ENCODE results near the gene TNFAIP6. TPM values are rescaled to one million over a fixed set of nuclear protein-coding genes. Genes with fewer than 3 reads are reported as not detected.

TNFAIP6 gene
- polyA plus RNA-seq, 1 donor from 2014 or later: not detected

DNA sequence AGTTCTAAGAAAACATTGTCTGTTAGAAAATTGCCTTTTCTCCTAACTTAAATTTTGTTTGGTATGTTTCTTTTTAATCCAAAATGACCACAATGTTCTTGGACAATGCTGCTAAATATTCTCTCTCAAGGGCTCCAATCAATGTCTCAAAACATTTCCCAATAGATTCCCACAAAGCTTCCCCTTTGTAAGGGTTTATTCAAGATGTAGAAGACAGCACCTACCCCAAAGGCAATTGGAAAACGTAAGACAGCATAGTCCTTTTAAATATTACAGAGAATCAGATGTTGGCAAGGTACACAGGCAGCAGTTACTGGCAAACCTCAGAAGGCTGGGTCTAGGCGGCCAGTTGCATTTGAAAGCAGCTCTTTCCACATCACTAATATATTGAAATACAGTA lies 34.0 kb downstream of the TNFAIP6 start:
- no peaks in the 10 kb centered on the region for H3K79me2 ChIP-seq (replicated peaks; ENCODE audit: insufficient read depth, low read length)
- no peaks in the 10 kb centered on the region for H4K20me1 ChIP-seq (ENCODE audit: insufficient read depth)
- no peak overlapping the region for H3K9ac ChIP-seq (ENCODE audit: low read length)
- no peaks in the 10 kb centered on the region for H3F3A ChIP-seq (ENCODE audit: insufficient read depth, low read length, poor library complexity, severe bottlenecking)
- no peaks in the 10 kb centered on the region for H3K27me3 ChIP-seq (ENCODE audit: insufficient read depth, low read depth, low read length)
- H3K4me3 ChIP-seq (ENCODE audit: low read length): no peak overlapping the region
- no peak overlapping the region for H2AFZ ChIP-seq (ENCODE audit: low read depth, low read length)
- no peak overlapping the region for H3K27ac ChIP-seq (ENCODE audit: low read length)
- no peak for TF ChIP-seq SMC3 (conservative IDR thresholded peaks at IDR 0.05; ENCODE audit: poor library complexity)
- no peak for TF ChIP-seq REST (IDR thresholded peaks at IDR 0.05; ENCODE audit: borderline replicate concordance)
- TF ChIP-seq POLR2AphosphoS5 (IDR thresholded peaks at IDR 0.05): no peak
- TF ChIP-seq EP300 (conservative IDR thresholded peaks at IDR 0.05; ENCODE audit: poor library complexity, severe bottlenecking): no peak
- TF ChIP-seq MXI1 (conservative IDR thresholded peaks at IDR 0.05; ENCODE audit: poor library complexity, severe bottlenecking): no peak
- TF ChIP-seq EZH2 (IDR thresholded peaks at IDR 0.05; ENCODE audit: borderline replicate concordance, insufficient read depth, low read length, poor library complexity, severe bottlenecking): no peak
- TF ChIP-seq TAF1 (IDR thresholded peaks at IDR 0.05; ENCODE audit: low read depth): no peak
- TF ChIP-seq RAD21 (conservative IDR thresholded peaks at IDR 0.05): no peak
- no peak for TF ChIP-seq CTCF (IDR thresholded peaks at IDR 0.05; ENCODE audit: poor library complexity, severe bottlenecking)
- no peaks in the 10 kb centered on the region for H3K9me3 ChIP-seq (ENCODE audit: low read length)
- H3K9me2 ChIP-seq (ENCODE audit: insufficient read depth, low read length): no peaks in the 10 kb centered on the region
- H3K36me3 ChIP-seq (ENCODE audit: insufficient read depth, low read length): no peaks in the 10 kb centered on the region
- H3K4me2 ChIP-seq (ENCODE audit: low read length): no peak overlapping the region

- H2AFZ ChIP-seq (ENCODE audit: low read depth, low read length): no peak overlapping the region
- no peaks in the 10 kb centered on the region for H3K36me3 ChIP-seq (ENCODE audit: insufficient read depth, low read length)
- H4K20me1 ChIP-seq (ENCODE audit: insufficient read depth): no peaks in the 10 kb centered on the region
- no peaks in the 10 kb centered on the region for H3K79me2 ChIP-seq (replicated peaks; ENCODE audit: insufficient read depth, low read length)
- no peak overlapping the region for H3K4me2 ChIP-seq (ENCODE audit: low read length)
- no peak overlapping the region for H3K27ac ChIP-seq (ENCODE audit: low read length)
- H3K9me3 ChIP-seq (ENCODE audit: low read length): no peaks in the 10 kb centered on the region
- no peaks in the 10 kb centered on the region for H3F3A ChIP-seq (ENCODE audit: insufficient read depth, low read length, poor library complexity, severe bottlenecking)
- no peak overlapping the region for H3K4me3 ChIP-seq (ENCODE audit: low read length)
- H3K27me3 ChIP-seq (ENCODE audit: insufficient read depth, low read depth, low read length): no peaks in the 10 kb centered on the region
- TF ChIP-seq POLR2AphosphoS5 (IDR thresholded peaks at IDR 0.05): no peak
- TF ChIP-seq TAF1 (IDR thresholded peaks at IDR 0.05; ENCODE audit: low read depth): no peak
- no peak for TF ChIP-seq EZH2 (IDR thresholded peaks at IDR 0.05; ENCODE audit: borderline replicate concordance, insufficient read depth, low read length, poor library complexity, severe bottlenecking)
- TF ChIP-seq REST (IDR thresholded peaks at IDR 0.05; ENCODE audit: borderline replicate concordance): no peak
- no peak for TF ChIP-seq RAD21 (conservative IDR thresholded peaks at IDR 0.05)
- no peak for TF ChIP-seq CTCF (IDR thresholded peaks at IDR 0.05; ENCODE audit: poor library complexity, severe bottlenecking)
- TF ChIP-seq SMC3 (conservative IDR thresholded peaks at IDR 0.05; ENCODE audit: poor library complexity): no peak
- TF ChIP-seq MXI1 (conservative IDR thresholded peaks at IDR 0.05; ENCODE audit: poor library complexity, severe bottlenecking): no peak
- no peak overlapping the region for H3K9ac ChIP-seq (ENCODE audit: low read length)
- H3K9me2 ChIP-seq (ENCODE audit: insufficient read depth, low read length): no peaks in the 10 kb centered on the region
Measured at GRCh38 chr2:151394509-151394908, 37.1 kb downstream of the TNFAIP6 start.

Measured in neural cell (in vitro differentiated cells).